Subcutaneous adipose tissue (tissue), 4 donors: Measurements from ENCODE around the gene SGMS1. TPM values are rescaled to one million over a fixed set of nuclear protein-coding genes. Genes with fewer than 3 reads are reported as not detected.

Experiments used
- CTCF ChIP-seq: fragments of 450-650 bp; IDR thresholded peaks from one replicate; pipeline ENCODE4 v1.5.1; 2016; ENCODE audit warnings: low read depth, mild to moderate bottlenecking, control low read depth, antibody characterized with exemption, moderate library complexity
- total RNA-seq, 4 donors: library from RNA; depleted of rRNA; stranded (reverse); fragments of >200 nt; gene quantifications; one replicate each; pipeline ENCODE4 v1.1.0, GENCODE V29; 2016

SGMS1 gene
- total RNA-seq, 4 donors from 2014 or later, result 63.9 to 117 (median 87.4) TPM

- no peak for TF ChIP-seq CTCF
These were observed 9.2 kb downstream of the SGMS1 start for GRCh38 chr10:50614444-50615137.

DNA sequence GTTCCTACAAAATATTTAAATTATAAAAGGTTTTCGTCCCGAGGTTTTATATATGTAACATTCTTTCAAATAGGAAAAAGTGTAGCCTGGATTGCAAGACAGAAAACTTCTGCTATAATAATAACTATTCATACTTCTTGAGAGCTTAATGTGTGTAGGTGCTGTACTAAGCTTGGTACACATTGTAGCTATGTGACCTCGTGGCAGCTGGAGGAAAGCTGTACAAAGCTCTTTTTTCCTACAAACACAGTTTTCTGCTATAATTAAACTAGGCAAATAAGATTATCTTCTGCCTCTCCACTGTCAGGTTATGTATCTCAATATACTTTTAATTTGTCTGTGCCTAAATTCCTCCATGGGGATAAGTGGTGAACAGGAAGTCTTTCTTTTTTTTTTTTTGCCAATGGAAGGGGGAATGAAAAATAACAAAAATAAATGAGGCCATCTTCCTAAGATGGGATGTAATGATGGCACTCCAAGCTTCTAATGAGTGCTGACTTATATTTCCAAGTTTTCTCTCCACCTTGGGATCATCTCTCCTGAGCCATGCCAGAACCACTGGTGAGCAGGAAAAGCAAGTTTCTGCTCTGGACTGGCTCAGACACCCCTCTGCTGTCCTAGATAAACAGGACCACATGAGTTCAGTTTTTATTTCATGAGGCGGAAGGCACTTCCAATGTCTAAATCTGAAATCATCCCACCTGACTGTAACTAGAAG is 9.9 kb downstream of the SGMS1 start:
- TF ChIP-seq CTCF, result no peak

GRCh38 chr10:50613150-50613549 is 10.6 kb downstream of the SGMS1 start:
- TF ChIP-seq CTCF, result no peak

GRCh38 chr10:50610368-50610767 is 13.4 kb downstream of the SGMS1 start:
- TF ChIP-seq CTCF, result no peak

- no peak for TF ChIP-seq CTCF
These were observed 16.3 kb downstream of the SGMS1 start for GRCh38 chr10:50607356-50607925.

DNA sequence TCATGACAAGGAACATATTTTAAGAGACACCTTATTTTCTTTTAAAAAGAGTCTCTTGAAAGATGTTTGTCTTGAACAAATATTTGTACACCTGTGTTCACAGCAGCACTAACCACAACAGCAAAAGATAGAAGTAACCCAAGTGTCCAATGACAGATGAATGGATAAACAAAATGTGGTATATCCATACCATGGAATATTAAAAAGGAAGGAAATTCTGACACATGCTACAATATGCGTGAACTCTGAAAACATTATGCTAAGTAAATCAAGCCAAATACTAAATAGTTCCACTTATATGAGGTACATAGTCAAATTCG is 17.8 kb downstream of the SGMS1 start:
- no peak for TF ChIP-seq CTCF

GRCh38 chr10:50605269-50605950 is 18.3 kb downstream of the SGMS1 start:
- no peak for TF ChIP-seq CTCF
